Activated CD4-positive, alpha-beta T cell treated with anti-CD3 and anti-CD28 coated beads for 24 hours (primary cell): ENCODE results near the gene ERFL.
"Not testable (repeated sequence)": the region's sequence is repeated elsewhere in the genome, so short reads cannot be mapped to it uniquely, and the experiment has no call there.

Source experiments
- DNase-seq, 2 donors: peaks; one replicate each; pipeline ENCODE4 v3.0.0-alpha.2; 2020; ENCODE audit warnings: low read depth in 2 of 2

The ERFL gene

DNA sequence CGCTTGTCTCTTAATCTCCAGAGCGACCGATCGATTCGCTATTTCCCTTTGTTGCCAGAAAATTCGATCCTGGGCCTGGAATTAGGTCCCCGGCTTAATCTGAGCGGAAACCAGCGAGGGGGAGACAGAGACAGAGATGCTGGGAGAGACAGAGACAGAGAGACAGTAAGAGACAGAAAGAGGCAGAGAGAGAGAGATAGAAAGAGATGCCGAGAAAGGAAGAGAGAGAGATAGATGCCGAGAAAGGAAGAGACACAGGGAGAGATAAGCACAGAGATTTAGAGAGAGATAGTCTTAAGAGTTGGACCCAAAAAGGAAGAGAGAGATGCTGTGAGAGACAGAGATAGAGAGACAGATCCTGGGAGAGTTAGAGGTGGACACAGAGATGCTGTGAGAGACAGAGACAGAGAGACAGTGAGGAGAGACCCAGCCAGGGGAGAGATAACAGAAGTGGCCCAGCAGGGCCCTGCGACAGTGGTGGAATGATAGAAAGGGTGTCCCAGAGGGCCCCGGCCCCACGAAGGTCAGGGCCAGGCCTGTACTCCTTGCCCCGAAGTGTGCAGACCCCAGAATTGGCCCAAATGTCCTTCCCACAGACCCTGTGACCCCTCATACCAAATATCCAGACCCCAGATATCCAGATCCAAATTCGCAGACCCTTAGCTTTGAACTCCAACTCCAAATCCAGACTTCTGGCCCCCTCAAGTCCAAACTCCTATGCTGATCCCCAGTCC lies 1.3 kb downstream of the ERFL start:
- DNase-seq, result no peak

DNA sequence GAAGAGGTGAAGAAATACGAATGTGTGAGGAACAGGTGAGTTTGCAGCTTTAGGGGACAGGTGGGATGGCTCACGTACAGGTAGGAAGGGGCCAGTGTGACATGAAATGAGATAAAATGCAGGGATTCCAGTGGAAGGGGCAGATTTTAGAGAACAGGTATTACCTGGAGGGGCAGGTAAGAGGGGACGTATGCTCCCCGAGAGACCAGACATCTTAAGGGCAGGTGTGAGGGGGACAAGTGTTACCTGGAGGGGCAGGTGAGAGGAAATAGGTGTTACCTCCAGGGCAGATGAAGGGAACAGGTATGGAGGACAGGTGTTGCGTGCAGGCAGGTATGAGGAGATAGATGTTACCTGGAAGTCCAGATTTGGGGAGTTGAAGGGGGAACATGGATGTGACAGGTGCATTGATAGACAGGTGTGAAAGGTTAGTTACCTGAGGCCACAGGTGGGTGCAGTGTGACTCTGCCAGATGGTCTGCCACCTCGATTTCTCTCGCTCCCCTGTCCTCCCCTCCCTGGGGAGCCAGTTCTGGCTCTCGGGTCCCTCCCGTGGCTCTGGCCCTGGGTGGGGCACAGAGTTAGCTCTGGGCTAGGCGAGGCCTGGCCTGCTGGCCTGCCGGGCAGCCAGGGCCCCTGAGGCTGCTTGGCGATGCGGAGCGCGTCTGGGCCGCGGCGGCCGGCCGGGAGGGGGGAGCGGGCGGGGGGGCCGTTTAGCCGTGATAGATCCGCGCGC lies 2.1 kb downstream of the ERFL start:
- no peak for DNase-seq

- DNase-seq, result no peak
These were observed 2.8 kb downstream of the ERFL start for GRCh38 chr19:41925208-41926003.

- DNase-seq, result no peak
These were observed 3.8 kb downstream of the ERFL start for GRCh38 chr19:41924151-41925145.

GRCh38 chr19:41923045-41923788 lies 5.0 kb downstream of the ERFL start:
- no peak for DNase-seq

DNA sequence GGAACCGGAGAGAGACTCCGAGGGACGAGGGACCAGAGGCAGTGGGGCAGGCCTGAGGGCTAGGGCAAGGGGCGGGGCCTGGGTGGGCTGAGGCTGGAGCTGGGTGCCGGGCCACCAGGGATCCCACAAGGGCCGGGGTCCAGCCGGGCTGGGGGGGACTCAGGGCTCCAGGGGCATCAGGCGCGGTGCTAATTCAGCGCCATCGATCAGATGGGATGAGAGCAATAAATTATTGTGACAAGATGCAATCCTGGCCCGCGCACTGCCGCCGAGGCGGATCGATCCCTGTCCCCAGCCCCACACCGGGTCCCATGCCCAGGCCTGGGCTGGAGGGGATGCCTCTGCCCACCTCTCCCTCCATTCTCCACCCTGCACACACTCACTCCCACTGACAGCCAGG lies 5.7 kb downstream of the ERFL start:
- no peak for DNase-seq

- DNase-seq, result no peak
These were observed 6.4 kb downstream of the ERFL start for GRCh38 chr19:41921577-41922576.

DNA sequence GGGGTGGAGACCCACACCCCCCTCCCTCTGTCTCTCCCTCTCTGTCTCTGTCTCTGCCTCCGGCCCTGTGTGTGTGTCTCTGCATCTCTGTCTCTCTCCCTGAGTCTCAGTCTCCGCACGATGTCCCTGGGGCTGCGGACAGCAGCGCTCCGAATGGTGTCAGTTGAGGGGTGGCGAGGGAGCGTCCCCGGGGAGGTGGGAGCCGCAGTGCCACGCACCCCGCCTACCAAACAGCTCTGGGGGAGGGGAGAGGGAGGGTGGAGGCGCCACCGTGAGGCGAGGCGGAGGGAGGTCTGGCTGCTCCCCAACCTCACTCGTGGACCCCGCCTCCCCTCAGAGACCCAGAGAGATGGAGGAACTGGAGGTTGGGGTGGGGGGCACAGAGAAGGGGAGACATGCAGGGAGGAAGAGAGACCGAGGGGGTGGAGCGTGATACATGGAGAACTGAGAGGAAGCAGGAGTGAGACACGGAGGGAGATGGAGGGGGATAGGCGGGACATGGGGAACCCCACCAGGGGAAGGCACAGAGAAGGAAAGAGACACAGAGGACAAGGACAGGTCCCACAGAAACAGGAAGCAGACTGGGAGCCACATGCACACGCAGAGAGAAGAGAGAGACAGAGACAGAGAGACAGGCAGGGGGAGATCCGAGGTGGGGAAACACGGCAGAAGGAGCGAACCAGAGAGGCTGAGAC lies 7.2 kb downstream of the ERFL start:
- no peak for DNase-seq

DNA sequence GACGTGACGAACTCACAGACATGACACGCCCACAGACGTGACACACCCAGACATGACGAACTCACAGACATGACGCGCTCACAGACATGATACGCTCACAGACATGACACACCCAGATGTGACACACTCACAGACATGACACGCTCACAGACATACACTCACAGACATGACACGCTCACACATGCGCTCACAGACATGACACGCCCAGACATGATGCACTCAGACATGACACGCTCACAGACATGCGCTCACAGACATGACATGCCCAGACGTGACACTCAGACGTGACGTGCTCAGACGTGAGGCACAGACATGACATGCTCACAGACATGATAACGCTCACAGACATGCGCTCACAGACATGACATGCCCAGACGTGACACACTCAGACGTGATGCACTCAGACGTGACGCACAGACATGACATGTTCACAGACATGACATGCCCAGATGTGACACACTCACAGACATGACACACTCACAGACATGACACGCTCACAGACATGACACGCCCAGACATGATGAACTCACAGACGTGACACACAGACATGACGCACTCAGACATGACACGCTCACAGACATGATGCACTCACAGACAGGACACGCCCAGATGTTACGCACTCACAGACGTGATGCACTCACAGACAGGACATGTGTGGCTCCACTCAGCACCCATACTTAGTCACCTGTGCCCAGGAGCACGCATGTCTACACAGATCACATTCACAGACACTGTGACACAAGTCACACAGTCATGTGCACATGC lies 8.1 kb downstream of the ERFL start:
- no peak for DNase-seq

- no peak for DNase-seq
These were observed 9.5 kb downstream of the ERFL start for GRCh38 chr19:41918653-41919244.

DNA sequence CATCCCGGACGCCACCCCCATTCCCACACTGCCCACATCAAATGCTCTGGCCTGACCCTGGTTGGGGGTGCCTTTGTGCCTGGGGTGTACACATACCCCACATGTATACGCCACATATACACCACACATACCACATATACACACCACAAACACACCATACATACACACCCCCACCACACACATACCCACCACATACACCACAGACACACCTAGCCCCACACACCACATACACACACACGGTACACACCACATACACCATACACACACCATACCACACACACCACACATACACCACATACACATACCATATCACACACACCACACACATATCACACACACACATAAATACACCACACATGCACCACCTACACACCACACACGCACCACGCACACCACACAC lies 10.2 kb downstream of the ERFL start:
- no peak for DNase-seq

- no peak for DNase-seq
These were observed 10.6 kb downstream of the ERFL start for GRCh38 chr19:41917676-41918075.

- DNase-seq, result no peak
These were observed 12.4 kb downstream of the ERFL start for GRCh38 chr19:41915776-41916414.

GRCh38 chr19:41915021-41915775 lies 13.1 kb downstream of the ERFL start:
- no peak for DNase-seq

GRCh38 chr19:41914424-41914834 lies 13.8 kb downstream of the ERFL start:
- not testable (repeated sequence) for DNase-seq
